Stimulated activated CD4-positive, alpha-beta T cell treated with anti-CD3 and anti-CD28 coated beads, Interleukin-1b, Interleukin-23, amount 100 ng/mL, for 48 hours (primary cell): ENCODE results near the gene NUP93.
"Not testable (repeated sequence)": the region's sequence is repeated elsewhere in the genome, so short reads cannot be mapped to it uniquely, and the experiment has no call there.

Experiments used
- DNase-seq: peaks from one replicate; pipeline ENCODE4 v3.0.0-alpha.2; 2020

NUP93 gene

GRCh38 chr16:56783344-56783743, 53.4 kb downstream of the NUP93 start:
- DNase-seq = no peak

GRCh38 chr16:56785317-56785716, 55.4 kb downstream of the NUP93 start:
- no peak for DNase-seq

- no peak for DNase-seq
Measured at GRCh38 chr16:56787167-56787566, 57.2 kb downstream of the NUP93 start.

- DNase-seq = no peak
Measured at GRCh38 chr16:56788435-56788834, 58.5 kb downstream of the NUP93 start.

GRCh38 chr16:56789360-56789759, 59.4 kb downstream of the NUP93 start:
- peak; percentile 14 for DNase-seq

GRCh38 chr16:56792967-56793366, 63.0 kb downstream of the NUP93 start:
- no peak for DNase-seq

- DNase-seq = no peak
Measured at GRCh38 chr16:56793492-56793891, 63.6 kb downstream of the NUP93 start.

- no peak for DNase-seq
Measured at GRCh38 chr16:56795011-56795410, 65.1 kb downstream of the NUP93 start.

GRCh38 chr16:56797038-56797437, 67.1 kb downstream of the NUP93 start:
- not testable (repeated sequence) for DNase-seq

GRCh38 chr16:56797861-56798260, 67.9 kb downstream of the NUP93 start:
- no peak for DNase-seq

GRCh38 chr16:56798955-56799354, 69.0 kb downstream of the NUP93 start:
- no peak for DNase-seq

GRCh38 chr16:56800355-56800754, 70.4 kb downstream of the NUP93 start:
- DNase-seq = no peak

GRCh38 chr16:56801762-56802161, 71.8 kb downstream of the NUP93 start:
- no peak for DNase-seq

GRCh38 chr16:56807011-56807675, 77.2 kb downstream of the NUP93 start:
- DNase-seq = no peak

GRCh38 chr16:56807676-56808067, 77.7 kb downstream of the NUP93 start:
- not testable (repeated sequence) for DNase-seq

GRCh38 chr16:56810954-56811353, 81.0 kb downstream of the NUP93 start:
- no peak for DNase-seq

- DNase-seq = not testable (repeated sequence)
Measured at GRCh38 chr16:56811602-56812001, 81.7 kb downstream of the NUP93 start.

- DNase-seq = no peak
Measured at GRCh38 chr16:56812884-56813283, 83.0 kb downstream of the NUP93 start.

GRCh38 chr16:56814537-56815432, 84.9 kb downstream of the NUP93 start:
- DNase-seq = no peak

- no peak for DNase-seq
Measured at GRCh38 chr16:56815721-56816120, 85.8 kb downstream of the NUP93 start.

GRCh38 chr16:56817056-56817455, 87.1 kb downstream of the NUP93 start:
- DNase-seq = no peak

- DNase-seq = no peak
Measured at GRCh38 chr16:56817938-56818337, 88.0 kb downstream of the NUP93 start.

- DNase-seq = no peak
Measured at GRCh38 chr16:56823081-56823733, 93.3 kb downstream of the NUP93 start.

- no peak for DNase-seq
Measured at GRCh38 chr16:56824331-56824730, 94.4 kb downstream of the NUP93 start.
